Gastroesophageal sphincter (tissue), 3 donors: ENCODE measurements around the gene LIPA.
"Not testable (repeated sequence)": the region's sequence is repeated elsewhere in the genome, so short reads cannot be mapped to it uniquely, and the experiment has no call there.

Experiments used
- EP300 ChIP-seq: sonication (generic); formaldehyde crosslinking; IDR thresholded peaks from one replicate; pipeline ENCODE4 v1.6.1; 2017; ENCODE audit warnings: antibody characterized with exemption, mild to moderate bottlenecking
- POLR2A ChIP-seq, 2 donors: fragments of 450-650 bp; IDR thresholded peaks; one replicate each; pipeline ENCODE4 v1.6.1; 2017; ENCODE audit warnings: antibody characterized with exemption in 2 of 2, mild to moderate bottlenecking in 2 of 2, moderate library complexity in 1 of 2
- POLR2AphosphoS5 ChIP-seq: sonication (generic); formaldehyde crosslinking; IDR thresholded peaks from one replicate; pipeline ENCODE4 v1.6.1; 2017; ENCODE audit warnings: antibody characterized with exemption
- TF ChIP-seq, protein P1 (sequence below), 4 experiments: fragments of 200-600 bp in 2 of 4; fragments of 450-650 bp in 2 of 4; sonication (generic) in 1 of 4; IDR thresholded peaks; one replicate each; pipeline ENCODE4 v1.5.1; 2017 to 2019; ENCODE audit warnings: antibody characterized with exemption in 4 of 4, mild to moderate bottlenecking in 2 of 4, moderate library complexity in 2 of 4

DNA sequence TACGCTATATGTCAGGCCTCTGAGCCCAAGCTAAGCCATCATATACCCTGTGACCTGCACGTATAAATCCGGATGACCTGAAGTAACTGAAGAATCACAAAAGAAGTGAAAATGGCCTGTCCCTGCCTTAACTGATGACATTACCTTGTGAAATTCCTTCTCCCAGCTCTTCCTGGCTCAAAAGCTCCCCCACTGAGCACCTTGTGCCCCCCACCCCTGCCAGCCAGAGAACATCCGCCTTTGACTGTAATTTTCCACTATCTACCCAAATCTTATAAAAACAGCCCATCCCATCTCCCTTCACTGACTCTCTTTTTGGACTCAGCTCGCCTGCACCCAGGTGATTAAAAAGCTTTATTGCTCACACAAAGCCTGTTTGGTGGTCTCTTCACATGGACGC lies 33.1 kb upstream of the LIPA start:
- TF ChIP-seq, protein P1, sequence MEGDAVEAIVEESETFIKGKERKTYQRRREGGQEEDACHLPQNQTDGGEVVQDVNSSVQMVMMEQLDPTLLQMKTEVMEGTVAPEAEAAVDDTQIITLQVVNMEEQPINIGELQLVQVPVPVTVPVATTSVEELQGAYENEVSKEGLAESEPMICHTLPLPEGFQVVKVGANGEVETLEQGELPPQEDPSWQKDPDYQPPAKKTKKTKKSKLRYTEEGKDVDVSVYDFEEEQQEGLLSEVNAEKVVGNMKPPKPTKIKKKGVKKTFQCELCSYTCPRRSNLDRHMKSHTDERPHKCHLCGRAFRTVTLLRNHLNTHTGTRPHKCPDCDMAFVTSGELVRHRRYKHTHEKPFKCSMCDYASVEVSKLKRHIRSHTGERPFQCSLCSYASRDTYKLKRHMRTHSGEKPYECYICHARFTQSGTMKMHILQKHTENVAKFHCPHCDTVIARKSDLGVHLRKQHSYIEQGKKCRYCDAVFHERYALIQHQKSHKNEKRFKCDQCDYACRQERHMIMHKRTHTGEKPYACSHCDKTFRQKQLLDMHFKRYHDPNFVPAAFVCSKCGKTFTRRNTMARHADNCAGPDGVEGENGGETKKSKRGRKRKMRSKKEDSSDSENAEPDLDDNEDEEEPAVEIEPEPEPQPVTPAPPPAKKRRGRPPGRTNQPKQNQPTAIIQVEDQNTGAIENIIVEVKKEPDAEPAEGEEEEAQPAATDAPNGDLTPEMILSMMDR (IDR thresholded peaks at IDR 0.05), result not testable (repeated sequence)
- not testable (repeated sequence) for TF ChIP-seq POLR2AphosphoS5; EP300; POLR2A (IDR thresholded peaks at IDR 0.05)
